ENCODE results near the gene UTF1. TPM values are rescaled to one million over a fixed set of nuclear protein-coding genes. Genes with fewer than 3 reads are reported as not detected.

The UTF1 gene
- total and polyA plus RNA-seq, 9 of the 15 experiments (the other 6 are each of a cell fraction or from before 2014, with no cell fraction given), result 0.35 to 0.46 TPM; not detected in 7

DNA sequence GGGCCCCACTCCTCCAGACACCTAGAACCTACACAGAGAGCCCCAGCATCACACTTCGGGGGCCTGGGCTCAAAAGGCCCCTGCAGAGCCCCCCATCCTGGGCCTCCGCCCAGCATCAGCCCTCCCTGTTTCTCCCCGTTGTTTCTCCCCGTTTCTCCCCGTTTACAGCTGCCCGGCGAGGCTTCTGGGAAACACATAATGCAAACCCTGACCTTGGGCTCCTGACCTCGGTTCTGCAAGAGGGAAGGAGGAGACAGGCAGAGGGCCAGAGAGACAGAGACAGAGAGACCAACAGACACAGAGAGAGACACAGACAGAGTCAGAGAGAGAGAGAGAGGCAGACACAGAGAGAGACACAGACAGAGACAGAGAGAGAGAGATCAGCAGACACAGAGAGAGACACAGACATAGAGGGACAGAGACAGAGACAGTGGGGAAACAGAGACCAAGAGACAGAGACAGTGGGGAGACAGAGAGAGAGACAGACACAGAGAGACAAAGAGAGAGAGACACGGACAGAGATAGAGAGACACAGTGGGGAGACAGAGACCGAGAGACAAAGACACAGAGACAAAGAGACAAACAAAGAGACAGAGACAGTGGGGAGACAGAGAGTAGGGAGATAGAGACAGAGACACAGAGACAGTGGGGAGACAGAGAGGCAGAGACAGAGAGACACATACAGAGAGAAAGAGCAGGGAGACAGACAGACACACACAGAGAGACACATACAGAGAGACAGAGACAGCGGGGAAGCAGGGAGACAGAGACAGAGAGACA is 20.1 kb downstream of the UTF1 start (continued):
- TF ChIP-seq, protein P1, sequence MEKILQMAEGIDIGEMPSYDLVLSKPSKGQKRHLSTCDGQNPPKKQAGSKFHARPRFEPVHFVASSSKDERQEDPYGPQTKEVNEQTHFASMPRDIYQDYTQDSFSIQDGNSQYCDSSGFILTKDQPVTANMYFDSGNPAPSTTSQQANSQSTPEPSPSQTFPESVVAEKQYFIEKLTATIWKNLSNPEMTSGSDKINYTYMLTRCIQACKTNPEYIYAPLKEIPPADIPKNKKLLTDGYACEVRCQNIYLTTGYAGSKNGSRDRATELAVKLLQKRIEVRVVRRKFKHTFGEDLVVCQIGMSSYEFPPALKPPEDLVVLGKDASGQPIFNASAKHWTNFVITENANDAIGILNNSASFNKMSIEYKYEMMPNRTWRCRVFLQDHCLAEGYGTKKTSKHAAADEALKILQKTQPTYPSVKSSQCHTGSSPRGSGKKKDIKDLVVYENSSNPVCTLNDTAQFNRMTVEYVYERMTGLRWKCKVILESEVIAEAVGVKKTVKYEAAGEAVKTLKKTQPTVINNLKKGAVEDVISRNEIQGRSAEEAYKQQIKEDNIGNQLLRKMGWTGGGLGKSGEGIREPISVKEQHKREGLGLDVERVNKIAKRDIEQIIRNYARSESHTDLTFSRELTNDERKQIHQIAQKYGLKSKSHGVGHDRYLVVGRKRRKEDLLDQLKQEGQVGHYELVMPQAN (IDR thresholded peaks at IDR 0.05; ENCODE audit: borderline replicate concordance), result 0 out of 2 replicates have a peak, but pooled peaks have one; percentile 35
- TF ChIP-seq BCOR (IDR thresholded peaks at IDR 0.05), result peak; percentile 69; the same call in 1 of the 2 replicates

DNA sequence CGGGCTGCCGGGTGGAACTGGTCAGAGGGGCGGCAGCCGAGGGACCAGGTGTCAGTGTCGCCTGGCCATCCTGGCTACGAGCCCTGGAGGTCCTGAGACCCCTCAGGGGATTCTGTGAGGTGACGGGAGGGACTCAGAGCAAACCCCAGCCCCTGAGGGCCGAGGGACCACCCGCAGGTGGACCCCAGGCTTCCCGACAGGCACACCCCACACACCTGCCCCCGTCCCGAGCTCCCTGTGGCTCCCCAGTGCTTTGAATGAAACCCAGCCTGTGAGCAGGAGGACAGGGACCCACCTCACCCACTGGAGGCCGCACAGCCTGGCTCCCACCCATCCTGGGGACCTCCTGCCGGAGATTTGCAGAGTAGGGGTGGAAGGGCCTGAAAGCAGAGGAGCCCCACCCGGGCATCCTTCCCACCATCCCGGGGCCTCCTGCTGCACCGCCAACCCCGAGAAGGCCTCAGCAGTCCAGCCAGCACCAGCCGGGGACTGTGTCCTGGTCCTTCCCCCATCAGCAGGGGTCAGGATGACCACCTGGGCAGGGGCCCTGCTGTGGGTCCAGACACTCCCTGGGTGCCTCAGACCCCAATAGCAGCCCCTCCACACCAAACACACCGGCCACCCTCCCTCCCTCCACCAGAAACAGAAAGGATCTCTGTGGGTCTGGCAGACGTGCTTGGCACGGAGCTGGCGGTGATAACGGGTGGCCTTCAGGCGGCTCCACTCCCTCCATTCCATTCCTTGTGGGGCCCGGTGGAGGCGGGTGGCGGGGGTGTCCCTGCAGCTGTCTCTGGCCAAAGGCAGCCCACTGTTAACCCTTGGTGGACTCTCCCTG is 21.6 kb downstream of the UTF1 start:
- intact Hi-C loops (cut with micrococcal nuclease), result no loop called here
- WGBS (ENCODE audit: insufficient coverage, low coverage, missing lambda C conversion rate), result 40% methylated on average over 16 of the region's 28 CpGs
- H2AFZ ChIP-seq (ENCODE audit: low read depth, low read length), result no peak overlapping the region
- H3K9ac ChIP-seq (ENCODE audit: insufficient read depth in 1 of 2, low read depth in 2 of 2, low read length in 2 of 2), result no peak overlapping the region; a peak in 1 of 4 replicates
- no peak for ATAC-seq
- ChIA-PET POLR2A (interaction anchor here (0.7 kb wide), 1 partner anchor 12 kb away, joined by 3 read pairs; no protein-coding TSS in a partner anchor), CTCF (ENCODE audit: low intra/inter-chr PET ratio) (no interaction called here)
- no TSS peak for BruUV-seq (replicated peaks)
- no peaks in the 10 kb centered on the region for H3K9me1 ChIP-seq (ENCODE audit: control insufficient read depth, insufficient read depth, low read length)
- in situ Hi-C loops (cut with MboI), result no loop called here
- H3K27ac ChIP-seq (ENCODE audit: extremely low read depth, low read depth, low read length), result no peak overlapping the region
- H3K79me2 ChIP-seq (ENCODE audit: control insufficient read depth, insufficient read depth, low read length), result no peaks in the 10 kb centered on the region
- no peaks in the 10 kb centered on the region for H3K9me3 ChIP-seq (replicated peaks; ENCODE audit: control insufficient read depth, insufficient read depth, low read depth, low read length)
- no peak overlapping the region for H3K4me2 ChIP-seq (ENCODE audit: insufficient read depth, low read length)
- H3K36me3 ChIP-seq (ENCODE audit: control insufficient read depth, insufficient read depth, low read length), result no peaks in the 10 kb centered on the region
- FAIRE-seq, result no peak
- 0 out of 2 replicates have a peak, but pooled peaks have one; percentile 51 for TF ChIP-seq ZBTB33 (CRISPR knock-in tag; IDR thresholded peaks at IDR 0.05)
- TF ChIP-seq HNRNPUL1 (IDR thresholded peaks at IDR 0.05; ENCODE audit: low read length), result no peak
- no peak overlapping the region for H3K4me3 ChIP-seq
- H4K20me1 ChIP-seq (replicated peaks; ENCODE audit: control insufficient read depth, insufficient read depth, low read length), result no peaks in the 10 kb centered on the region
- DNase-seq (ENCODE audit: extremely low read depth in 1 of 4, low spot score in 3 of 4), result no peak
- H3K27me3 ChIP-seq (ENCODE audit: control insufficient read depth in 2 of 2, insufficient read depth in 2 of 2, low read length in 2 of 2), result no peaks in the 10 kb centered on the region; a peak in 1 of 5 replicates
- H3K4me1 ChIP-seq (replicated peaks in 1 of 2; ENCODE audit: control insufficient read depth in 2 of 2, insufficient read depth in 2 of 2, low read length in 2 of 2), result peaks cover 17 to 70% of the 10 kb centered on the region in 2 experiments; a peak in 4 of 5 replicates

Measured in K562 (cell line).